OCI-LY1 (cell line): ENCODE data around the gene LIMD2.

Source experiments
- H2AFZ ChIP-seq: fragments of 200-600 bp; sonication (generic), shearing (Covaris generic); 2 replicates; pipeline ENCODE4 v1.6.0; 2014; ENCODE audit warnings: antibody characterized with exemption, mild to moderate bottlenecking, low read length
- H3F3A ChIP-seq: fragments of 200-600 bp; sonication (generic), shearing (Covaris generic); 2 replicates; pipeline ENCODE4 v1.6.0; 2014; ENCODE audit warnings: mild to moderate bottlenecking, antibody characterized with exemption, low read length, moderate library complexity; ENCODE audit not compliant: insufficient read depth
- H3K27ac ChIP-seq: fragments of 200-600 bp; sonication (generic); 2 replicates; pipeline ENCODE4 v1.5.1; 2014; ENCODE audit warnings: low read length, mixed run types, mild to moderate bottlenecking, low read depth; ENCODE audit not compliant: poor library complexity, severe bottlenecking
- H3K27me3 ChIP-seq: fragments of 200-600 bp; sonication (generic); 2 replicates; pipeline ENCODE4 v1.6.0; 2014; ENCODE audit warnings: antibody characterized with exemption, mild to moderate bottlenecking, low read length, moderate library complexity; ENCODE audit not compliant: insufficient read depth
- H3K36me3 ChIP-seq: fragments of 200-600 bp; sonication (generic); 2 replicates; pipeline ENCODE4 v1.6.1; 2014; ENCODE audit warnings: mild to moderate bottlenecking, antibody characterized with exemption, low read length, moderate library complexity, mixed read lengths; ENCODE audit not compliant: insufficient read depth
- H3K4me1 ChIP-seq: fragments of 200-600 bp; sonication (generic); 2 replicates; pipeline ENCODE4 v1.5.1; 2014; ENCODE audit warnings: mild to moderate bottlenecking, low read length, moderate library complexity; ENCODE audit not compliant: insufficient read depth, severe bottlenecking
- H3K4me2 ChIP-seq: fragments of 200-600 bp; sonication (generic), shearing (Covaris generic); 2 replicates; pipeline ENCODE4 v1.6.1; 2014; ENCODE audit warnings: low read length
- H3K4me3 ChIP-seq: fragments of 200-600 bp; sonication (generic); 2 replicates; pipeline ENCODE4 v1.5.1; 2014; ENCODE audit warnings: low read length, low read depth, mild to moderate bottlenecking, mixed read lengths; ENCODE audit not compliant: poor library complexity, severe bottlenecking
- H3K79me2 ChIP-seq: fragments of 200-600 bp; shearing (Covaris generic); 2 replicates; pipeline ENCODE4 v1.6.1; 2016; ENCODE audit warnings: mixed run types, low read length, mixed read lengths; ENCODE audit not compliant: insufficient read depth
- H3K9ac ChIP-seq: fragments of 200-600 bp; sonication (generic), shearing (Covaris generic); 2 replicates; pipeline ENCODE4 v1.6.1; 2014; ENCODE audit warnings: mild to moderate bottlenecking, low read length, mixed read lengths
- H3K9me2 ChIP-seq: fragments of 200-600 bp; sonication (generic), shearing (Covaris generic); 2 replicates; pipeline ENCODE4 v1.6.1; 2014; ENCODE audit warnings: low read depth, mild to moderate bottlenecking, low read length, mixed read lengths
- H3K9me3 ChIP-seq: fragments of 200-600 bp; shearing (Covaris generic); 2 replicates; pipeline ENCODE4 v1.6.1; 2014; ENCODE audit warnings: low read length, mixed read lengths
- H4K20me1 ChIP-seq: fragments of 200-600 bp; sonication (generic), shearing (Covaris generic); 2 replicates; pipeline ENCODE4 v1.6.0; 2016; ENCODE audit warnings: mild to moderate bottlenecking, low read length; ENCODE audit not compliant: insufficient read depth
- EZH2 ChIP-seq: fragments of 200-600 bp; sonication (generic), shearing (Covaris generic); IDR thresholded peaks from 2 replicates; pipeline ENCODE4 v1.8.0; 2017; ENCODE audit warnings: borderline replicate concordance, mixed run types, mild to moderate bottlenecking, antibody characterized with exemption, low read length, moderate library complexity, mixed read lengths
- TF ChIP-seq, protein P1 (sequence below): fragments of 200-600 bp; sonication (generic), shearing (Covaris generic); IDR thresholded peaks from 2 replicates; pipeline ENCODE4 v1.5.1; 2017; ENCODE audit warnings: mild to moderate bottlenecking, antibody characterized with exemption, low read length, moderate library complexity, mixed read lengths

LIMD2 gene

DNA sequence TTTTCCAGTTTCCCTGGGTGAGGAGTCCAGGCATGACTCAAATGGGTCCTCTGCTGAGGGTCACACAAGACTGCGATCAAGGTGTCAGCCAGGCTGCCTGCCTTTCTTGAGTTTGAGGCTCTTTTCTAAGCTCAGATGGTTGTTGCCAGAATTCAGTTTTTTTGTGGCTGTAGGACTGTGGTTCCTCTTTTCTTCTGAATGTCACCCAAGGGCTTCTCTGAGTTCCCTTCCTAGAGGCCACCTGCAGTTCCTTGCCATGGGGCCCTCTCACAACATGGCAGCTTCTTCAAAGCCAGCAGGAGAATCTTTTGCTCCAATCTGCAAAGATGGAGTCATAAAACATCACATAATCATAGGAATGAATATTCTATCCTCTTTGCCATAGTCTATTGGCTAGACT is 17.5 kb downstream of the LIMD2 start:
- H4K20me1 ChIP-seq, result no peaks in the 10 kb centered on the region
- 0 out of 2 replicates have a peak, but pooled peaks cover 9% of the 10 kb centered on the region for H3K9me3 ChIP-seq
- H3K9me2 ChIP-seq, result no peaks in the 10 kb centered on the region
- no peaks in the 10 kb centered on the region for H3K79me2 ChIP-seq
- no peak for TF ChIP-seq EZH2
- H3K4me1 ChIP-seq, result no peaks in the 10 kb centered on the region
- H3K36me3 ChIP-seq, result peaks cover 34% of the 10 kb centered on the region
- no peak overlapping the region for H3K9ac ChIP-seq
- H3K4me3 ChIP-seq, result no peak overlapping the region
- H2AFZ ChIP-seq, result no peak overlapping the region
- no peaks in the 10 kb centered on the region for H3F3A ChIP-seq
- H3K4me2 ChIP-seq, result no peak overlapping the region
- H3K27ac ChIP-seq, result no peak overlapping the region
- no peaks in the 10 kb centered on the region for H3K27me3 ChIP-seq

GRCh38 chr17:63681530-63681929 is 18.4 kb downstream of the LIMD2 start:
- Histone ChIP-seq H3K79me2 (no peaks in the 10 kb centered on the region), H3K36me3 (peaks cover 34% of the 10 kb centered on the region)
- TF ChIP-seq, protein P1, sequence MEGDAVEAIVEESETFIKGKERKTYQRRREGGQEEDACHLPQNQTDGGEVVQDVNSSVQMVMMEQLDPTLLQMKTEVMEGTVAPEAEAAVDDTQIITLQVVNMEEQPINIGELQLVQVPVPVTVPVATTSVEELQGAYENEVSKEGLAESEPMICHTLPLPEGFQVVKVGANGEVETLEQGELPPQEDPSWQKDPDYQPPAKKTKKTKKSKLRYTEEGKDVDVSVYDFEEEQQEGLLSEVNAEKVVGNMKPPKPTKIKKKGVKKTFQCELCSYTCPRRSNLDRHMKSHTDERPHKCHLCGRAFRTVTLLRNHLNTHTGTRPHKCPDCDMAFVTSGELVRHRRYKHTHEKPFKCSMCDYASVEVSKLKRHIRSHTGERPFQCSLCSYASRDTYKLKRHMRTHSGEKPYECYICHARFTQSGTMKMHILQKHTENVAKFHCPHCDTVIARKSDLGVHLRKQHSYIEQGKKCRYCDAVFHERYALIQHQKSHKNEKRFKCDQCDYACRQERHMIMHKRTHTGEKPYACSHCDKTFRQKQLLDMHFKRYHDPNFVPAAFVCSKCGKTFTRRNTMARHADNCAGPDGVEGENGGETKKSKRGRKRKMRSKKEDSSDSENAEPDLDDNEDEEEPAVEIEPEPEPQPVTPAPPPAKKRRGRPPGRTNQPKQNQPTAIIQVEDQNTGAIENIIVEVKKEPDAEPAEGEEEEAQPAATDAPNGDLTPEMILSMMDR, result no peak
- no peak for TF ChIP-seq EZH2

GRCh38 chr17:63680700-63681099 is 19.2 kb downstream of the LIMD2 start:
- H3K9ac ChIP-seq, result no peak overlapping the region
- no peak overlapping the region for H3K27ac ChIP-seq
- H3K4me2 ChIP-seq, result no peak overlapping the region
- no peaks in the 10 kb centered on the region for H3K9me2 ChIP-seq
- TF ChIP-seq, protein P1, result no peak
- TF ChIP-seq EZH2, result no peak
- H3K9me3 ChIP-seq, result 0 out of 2 replicates have a peak, but pooled peaks cover 9% of the 10 kb centered on the region
- no peaks in the 10 kb centered on the region for H3K79me2 ChIP-seq
- H3K27me3 ChIP-seq, result no peaks in the 10 kb centered on the region
- H2AFZ ChIP-seq, result no peak overlapping the region
- H3K4me1 ChIP-seq, result no peaks in the 10 kb centered on the region
- peaks cover 34% of the 10 kb centered on the region for H3K36me3 ChIP-seq
- H4K20me1 ChIP-seq, result no peaks in the 10 kb centered on the region
- no peak overlapping the region for H3K4me3 ChIP-seq
- H3F3A ChIP-seq, result no peaks in the 10 kb centered on the region

More at GRCh38 chr17:63681530-63681929, 18.4 kb downstream of the LIMD2 start:
- H3K9me2 ChIP-seq, result no peaks in the 10 kb centered on the region
- no peak overlapping the region for H3K9ac ChIP-seq
- 0 out of 2 replicates have a peak, but pooled peaks cover 9% of the 10 kb centered on the region for H3K9me3 ChIP-seq
- no peaks in the 10 kb centered on the region for H3F3A ChIP-seq
- no peaks in the 10 kb centered on the region for H4K20me1 ChIP-seq
- H3K4me3 ChIP-seq, result no peak overlapping the region
- no peak overlapping the region for H2AFZ ChIP-seq
- no peaks in the 10 kb centered on the region for H3K4me1 ChIP-seq
- no peaks in the 10 kb centered on the region for H3K27me3 ChIP-seq
- H3K4me2 ChIP-seq, result no peak overlapping the region
- no peak overlapping the region for H3K27ac ChIP-seq

- H3K27me3 ChIP-seq, result no peaks in the 10 kb centered on the region
- no peak overlapping the region for H2AFZ ChIP-seq
- no peaks in the 10 kb centered on the region for H3K9me2 ChIP-seq
- no peak overlapping the region for H3K4me3 ChIP-seq
- no peak overlapping the region for H3K9ac ChIP-seq
- 0 out of 2 replicates have a peak, but pooled peaks cover 9% of the 10 kb centered on the region for H3K9me3 ChIP-seq
- TF ChIP-seq EZH2, result no peak
- TF ChIP-seq, protein P1, result peak; percentile 32; the same call in 1 of the 2 replicates
- H4K20me1 ChIP-seq, result no peaks in the 10 kb centered on the region
- H3K27ac ChIP-seq, result no peak overlapping the region
- H3K4me1 ChIP-seq, result no peaks in the 10 kb centered on the region
- H3K36me3 ChIP-seq, result peaks cover 31% of the 10 kb centered on the region
- no peaks in the 10 kb centered on the region for H3K79me2 ChIP-seq
- no peak overlapping the region for H3K4me2 ChIP-seq
- no peaks in the 10 kb centered on the region for H3F3A ChIP-seq
Observed at GRCh38 chr17:63679214-63679613, 20.7 kb downstream of the LIMD2 start.
